ENCODE data around the gene KLK8.
"Not testable (repeated sequence)": the region's sequence is repeated elsewhere in the genome, so short reads cannot be mapped to it uniquely, and the experiment has no call there.

KLK8 gene

GRCh38 chr19:50998061-50998460 is 3.3 kb downstream of the KLK8 start:
- H3K4me1 Mint-ChIP-seq: no peaks in the 10 kb centered on the region
- H3K9me3 Mint-ChIP-seq: no peaks in the 10 kb centered on the region
- H3K36me3 Mint-ChIP-seq (ENCODE audit: insufficient read depth): peaks cover 2% of the 10 kb centered on the region
- no peak overlapping the region for H3K4me3 Mint-ChIP-seq
- DNase-seq (ENCODE audit: low spot score in 2 of 2) (no peak), ATAC-seq (replicated peaks; ENCODE audit: extremely low read depth, poor library complexity, severe bottlenecking) (no peak)
- H3K27me3 Mint-ChIP-seq: peaks cover 63% of the 10 kb centered on the region
- H3K27ac Mint-ChIP-seq (ENCODE audit: low read depth): no peak overlapping the region

GRCh38 chr19:50994129-50994528 is 7.3 kb downstream of the KLK8 start:
- Mint-ChIP-seq H3K27me3 (peaks cover 56% of the 10 kb centered on the region), H3K9me3 (no peaks in the 10 kb centered on the region), H3K36me3 (ENCODE audit: insufficient read depth) (peaks cover 2% of the 10 kb centered on the region), H3K4me1 (no peaks in the 10 kb centered on the region), H3K27ac (ENCODE audit: low read depth) (no peak overlapping the region), H3K4me3 (no peak overlapping the region)
- DNase-seq (ENCODE audit: low spot score in 2 of 2): no peak
- ATAC-seq (replicated peaks; ENCODE audit: extremely low read depth, poor library complexity, severe bottlenecking): no peak

- Mint-ChIP-seq H3K36me3 (ENCODE audit: insufficient read depth) (no peaks in the 10 kb centered on the region), H3K9me3 (no peaks in the 10 kb centered on the region), H3K27me3 (peaks cover 56% of the 10 kb centered on the region), H3K4me1 (no peaks in the 10 kb centered on the region), H3K4me3 (no peak overlapping the region), H3K27ac (ENCODE audit: low read depth) (no peak overlapping the region)
- ATAC-seq (replicated peaks; ENCODE audit: extremely low read depth, poor library complexity, severe bottlenecking): no peak
- no peak for DNase-seq (ENCODE audit: low spot score in 2 of 2)
Observed at GRCh38 chr19:50992666-50993035, 8.8 kb downstream of the KLK8 start.

GRCh38 chr19:50984416-50984815 is 17.0 kb downstream of the KLK8 start:
- not testable (repeated sequence) for H3K9me3 Mint-ChIP-seq; ATAC-seq (replicated peaks; ENCODE audit: extremely low read depth, poor library complexity, severe bottlenecking); H3K36me3 Mint-ChIP-seq (ENCODE audit: insufficient read depth); H3K4me3 Mint-ChIP-seq; H3K4me1 Mint-ChIP-seq; H3K27ac Mint-ChIP-seq (ENCODE audit: low read depth); DNase-seq (ENCODE audit: low spot score in 2 of 2)
- peaks cover 85% of the 10 kb centered on the region for H3K27me3 Mint-ChIP-seq

GRCh38 chr19:50983625-50984292 is 17.6 kb downstream of the KLK8 start, which contains the start of gene KLK7:
Gene KLK7, minus strand, starts transcription at chr19:50983917. Its CDS starts 1,518 bp downstream, at chr19:50982399.
- Mint-ChIP-seq H3K9me3 (no peaks in the 10 kb centered on the region), H3K4me3 (no peak within 1 kb of the TSS), H3K27me3 (peaks cover 85% of the 10 kb centered on the region), H3K4me1 (no peaks in the 10 kb centered on the region), H3K27ac (ENCODE audit: low read depth) (no peak within 1 kb of the TSS), H3K36me3 (ENCODE audit: insufficient read depth) (no peaks in the 10 kb centered on the region)
- ATAC-seq (replicated peaks; ENCODE audit: extremely low read depth, poor library complexity, severe bottlenecking) (no peak), DNase-seq (ENCODE audit: low spot score in 2 of 2) (no peak)

- DNase-seq (ENCODE audit: low spot score in 2 of 2) (no peak), ATAC-seq (replicated peaks; ENCODE audit: extremely low read depth, poor library complexity, severe bottlenecking) (no peak)
- H3K9me3 Mint-ChIP-seq: no peaks in the 10 kb centered on the region
- H3K27ac Mint-ChIP-seq (ENCODE audit: low read depth): no peak overlapping the region
- H3K4me3 Mint-ChIP-seq: no peak overlapping the region
- no peaks in the 10 kb centered on the region for H3K4me1 Mint-ChIP-seq
- H3K36me3 Mint-ChIP-seq (ENCODE audit: insufficient read depth): no peaks in the 10 kb centered on the region
- peaks cover 84% of the 10 kb centered on the region for H3K27me3 Mint-ChIP-seq
Observed at GRCh38 chr19:50982186-50982585, 19.2 kb downstream of the KLK8 start.

- H3K27me3 Mint-ChIP-seq: peaks cover 81% of the 10 kb centered on the region
- H3K9me3 Mint-ChIP-seq: no peaks in the 10 kb centered on the region
- no peaks in the 10 kb centered on the region for H3K36me3 Mint-ChIP-seq (ENCODE audit: insufficient read depth)
- H3K4me1 Mint-ChIP-seq: no peaks in the 10 kb centered on the region
- no peak for DNase-seq (ENCODE audit: low spot score in 2 of 2)
- H3K27ac Mint-ChIP-seq (ENCODE audit: low read depth): no peak overlapping the region
- no peak for ATAC-seq (replicated peaks; ENCODE audit: extremely low read depth, poor library complexity, severe bottlenecking)
- H3K4me3 Mint-ChIP-seq: no peak overlapping the region
Observed at GRCh38 chr19:50981587-50982146, 19.7 kb downstream of the KLK8 start.

- Mint-ChIP-seq H3K27me3 (peaks cover 79% of the 10 kb centered on the region), H3K4me3 (no peak overlapping the region), H3K4me1 (peaks cover 7% of the 10 kb centered on the region), H3K36me3 (ENCODE audit: insufficient read depth) (no peaks in the 10 kb centered on the region), H3K9me3 (no peaks in the 10 kb centered on the region), H3K27ac (ENCODE audit: low read depth) (no peak overlapping the region)
- DNase-seq (ENCODE audit: low spot score in 2 of 2) (no peak), ATAC-seq (replicated peaks; ENCODE audit: extremely low read depth, poor library complexity, severe bottlenecking) (no peak)
Observed at GRCh38 chr19:50980208-50980607, 21.2 kb downstream of the KLK8 start.

GRCh38 chr19:50979758-50980157 is 21.6 kb downstream of the KLK8 start:
- Mint-ChIP-seq H3K36me3 (ENCODE audit: insufficient read depth) (no peaks in the 10 kb centered on the region), H3K4me3 (no peak overlapping the region), H3K27ac (ENCODE audit: low read depth) (no peak overlapping the region), H3K9me3 (no peaks in the 10 kb centered on the region), H3K4me1 (peaks cover 7% of the 10 kb centered on the region), H3K27me3 (peaks cover 75% of the 10 kb centered on the region)
- ATAC-seq (replicated peaks; ENCODE audit: extremely low read depth, poor library complexity, severe bottlenecking) (no peak), DNase-seq (ENCODE audit: low spot score in 2 of 2) (no peak)

- peaks cover 66% of the 10 kb centered on the region for H3K27me3 Mint-ChIP-seq
- no peak overlapping the region for H3K27ac Mint-ChIP-seq (ENCODE audit: low read depth)
- no peaks in the 10 kb centered on the region for H3K36me3 Mint-ChIP-seq (ENCODE audit: insufficient read depth)
- H3K4me1 Mint-ChIP-seq: peaks cover 7% of the 10 kb centered on the region
- DNase-seq (ENCODE audit: low spot score in 2 of 2) (no peak), ATAC-seq (replicated peaks; ENCODE audit: extremely low read depth, poor library complexity, severe bottlenecking) (no peak)
- no peaks in the 10 kb centered on the region for H3K9me3 Mint-ChIP-seq
- no peak overlapping the region for H3K4me3 Mint-ChIP-seq
Observed at GRCh38 chr19:50978772-50979390, 22.5 kb downstream of the KLK8 start.

- ATAC-seq (replicated peaks; ENCODE audit: extremely low read depth, poor library complexity, severe bottlenecking) (no peak), DNase-seq (ENCODE audit: low spot score in 2 of 2) (no peak)
- Mint-ChIP-seq H3K4me1 (peaks cover 7% of the 10 kb centered on the region), H3K4me3 (no peak overlapping the region), H3K27me3 (peaks cover 72% of the 10 kb centered on the region), H3K27ac (ENCODE audit: low read depth) (no peak overlapping the region), H3K36me3 (ENCODE audit: insufficient read depth) (no peaks in the 10 kb centered on the region), H3K9me3 (no peaks in the 10 kb centered on the region)
Observed at GRCh38 chr19:50977626-50978025, 23.8 kb downstream of the KLK8 start.

GRCh38 chr19:50975766-50976165 is 25.6 kb downstream of the KLK8 start:
- Mint-ChIP-seq H3K9me3 (no peaks in the 10 kb centered on the region), H3K36me3 (ENCODE audit: insufficient read depth) (no peaks in the 10 kb centered on the region), H3K4me3 (no peak overlapping the region), H3K4me1 (peaks cover 7% of the 10 kb centered on the region), H3K27ac (ENCODE audit: low read depth) (no peak overlapping the region), H3K27me3 (peaks cover 75% of the 10 kb centered on the region)
- ATAC-seq (replicated peaks; ENCODE audit: extremely low read depth, poor library complexity, severe bottlenecking) (no peak), DNase-seq (ENCODE audit: low spot score in 2 of 2) (no peak)
